AG08396 (cell line): ENCODE results near the gene COL6A3.
A peak's percentile ranks its signal among the peaks of the same experiment; 100 is the strongest.

ENCODE experiments used
- DNase-seq: peaks from one replicate; pipeline ENCODE4 v3.0.0; 2012; ENCODE audit warnings: low spot score, mixed read lengths

Gene COL6A3, protein sequence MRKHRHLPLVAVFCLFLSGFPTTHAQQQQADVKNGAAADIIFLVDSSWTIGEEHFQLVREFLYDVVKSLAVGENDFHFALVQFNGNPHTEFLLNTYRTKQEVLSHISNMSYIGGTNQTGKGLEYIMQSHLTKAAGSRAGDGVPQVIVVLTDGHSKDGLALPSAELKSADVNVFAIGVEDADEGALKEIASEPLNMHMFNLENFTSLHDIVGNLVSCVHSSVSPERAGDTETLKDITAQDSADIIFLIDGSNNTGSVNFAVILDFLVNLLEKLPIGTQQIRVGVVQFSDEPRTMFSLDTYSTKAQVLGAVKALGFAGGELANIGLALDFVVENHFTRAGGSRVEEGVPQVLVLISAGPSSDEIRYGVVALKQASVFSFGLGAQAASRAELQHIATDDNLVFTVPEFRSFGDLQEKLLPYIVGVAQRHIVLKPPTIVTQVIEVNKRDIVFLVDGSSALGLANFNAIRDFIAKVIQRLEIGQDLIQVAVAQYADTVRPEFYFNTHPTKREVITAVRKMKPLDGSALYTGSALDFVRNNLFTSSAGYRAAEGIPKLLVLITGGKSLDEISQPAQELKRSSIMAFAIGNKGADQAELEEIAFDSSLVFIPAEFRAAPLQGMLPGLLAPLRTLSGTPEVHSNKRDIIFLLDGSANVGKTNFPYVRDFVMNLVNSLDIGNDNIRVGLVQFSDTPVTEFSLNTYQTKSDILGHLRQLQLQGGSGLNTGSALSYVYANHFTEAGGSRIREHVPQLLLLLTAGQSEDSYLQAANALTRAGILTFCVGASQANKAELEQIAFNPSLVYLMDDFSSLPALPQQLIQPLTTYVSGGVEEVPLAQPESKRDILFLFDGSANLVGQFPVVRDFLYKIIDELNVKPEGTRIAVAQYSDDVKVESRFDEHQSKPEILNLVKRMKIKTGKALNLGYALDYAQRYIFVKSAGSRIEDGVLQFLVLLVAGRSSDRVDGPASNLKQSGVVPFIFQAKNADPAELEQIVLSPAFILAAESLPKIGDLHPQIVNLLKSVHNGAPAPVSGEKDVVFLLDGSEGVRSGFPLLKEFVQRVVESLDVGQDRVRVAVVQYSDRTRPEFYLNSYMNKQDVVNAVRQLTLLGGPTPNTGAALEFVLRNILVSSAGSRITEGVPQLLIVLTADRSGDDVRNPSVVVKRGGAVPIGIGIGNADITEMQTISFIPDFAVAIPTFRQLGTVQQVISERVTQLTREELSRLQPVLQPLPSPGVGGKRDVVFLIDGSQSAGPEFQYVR (N-terminal part only)

DNA sequence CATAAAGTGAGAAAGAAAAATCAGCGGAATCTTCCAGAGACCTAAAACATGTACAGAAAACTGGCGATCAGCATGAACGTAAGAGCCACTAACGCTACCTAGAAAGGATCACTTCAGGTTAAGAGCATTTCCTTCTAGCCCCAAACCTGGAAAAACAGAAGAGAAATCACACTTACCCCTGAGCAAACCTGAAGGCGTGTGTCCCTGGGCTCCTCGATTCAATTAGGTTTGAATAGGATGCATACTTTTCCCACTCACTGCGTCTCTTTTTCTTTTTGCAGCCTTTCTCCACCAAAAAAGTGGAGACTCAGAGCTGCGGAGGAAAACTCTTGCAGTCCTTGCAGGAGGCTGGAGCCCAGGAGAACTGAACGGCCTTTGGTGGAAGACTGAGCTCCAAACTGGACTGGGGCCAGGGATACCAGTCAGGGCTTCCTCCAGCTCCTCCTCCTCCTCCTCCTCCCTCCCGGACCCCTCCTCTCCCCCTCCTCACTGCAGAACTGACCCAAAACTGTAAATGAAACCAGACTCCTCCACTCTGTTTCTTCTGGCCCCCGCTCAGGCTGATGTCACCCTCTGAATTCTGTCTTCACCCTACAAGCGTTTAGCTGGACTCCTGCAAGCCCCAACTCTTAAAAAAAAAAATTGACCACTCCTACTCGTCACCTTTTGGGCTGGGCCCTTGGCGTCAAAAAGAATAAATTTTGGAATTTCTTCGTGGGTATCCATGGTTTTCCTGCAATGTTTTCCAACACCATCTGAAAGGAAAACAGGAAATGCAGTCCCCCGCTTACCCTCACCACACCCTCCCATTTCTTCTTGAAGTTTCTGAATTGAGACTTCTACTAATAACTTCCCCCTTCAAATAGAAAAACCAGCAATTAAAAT is at the start of gene COL6A3:
COL6A3 (minus strand) TSS at position 388 of the 885 bp plus-strand sequence. CDS start 17,347 bp downstream, outside the sequence.
- DNase-seq: peak; percentile 64

DNA sequence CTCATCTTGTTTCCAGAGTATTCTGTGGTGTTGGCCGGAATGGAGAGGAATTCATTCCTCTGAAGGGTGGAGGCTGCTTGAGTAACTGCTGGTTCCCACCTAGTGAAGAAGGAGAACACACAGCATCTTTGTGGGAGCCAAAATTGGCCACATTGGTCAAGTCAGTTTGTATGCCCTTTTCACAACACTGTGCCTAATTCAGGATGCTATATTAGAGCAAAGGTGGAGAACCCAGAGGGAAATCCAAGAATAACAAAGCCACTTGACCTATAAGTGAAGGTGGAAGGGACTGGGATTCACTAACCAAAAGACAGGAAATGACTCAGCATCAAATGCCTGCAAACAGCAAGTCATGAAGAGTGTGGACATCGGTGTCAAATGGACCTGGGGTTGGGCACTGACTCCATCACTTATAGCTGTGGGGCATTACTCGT is 45.8 kb upstream of the COL6A3 start:
- peak; percentile 71 for DNase-seq

DNA sequence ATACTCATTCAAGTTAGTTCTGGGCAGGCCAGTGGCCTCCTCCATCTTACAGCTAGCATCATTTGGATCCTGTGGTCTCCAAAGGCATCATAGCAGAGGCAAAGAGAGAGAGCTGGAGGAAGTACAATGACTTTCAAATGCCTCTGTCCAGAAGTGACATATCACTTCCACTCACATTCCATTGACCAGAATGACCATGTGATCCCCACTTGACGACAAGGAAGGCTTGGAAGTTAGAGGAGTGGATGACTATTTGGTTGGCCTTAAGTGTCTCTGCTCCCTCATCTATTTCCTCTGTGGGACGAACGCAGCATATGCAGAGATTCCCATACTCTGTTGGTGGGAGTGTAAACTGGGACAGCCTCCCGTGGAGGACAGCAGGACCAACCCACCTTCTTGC is 45.3 kb upstream of the COL6A3 start:
- no peak for DNase-seq

DNA sequence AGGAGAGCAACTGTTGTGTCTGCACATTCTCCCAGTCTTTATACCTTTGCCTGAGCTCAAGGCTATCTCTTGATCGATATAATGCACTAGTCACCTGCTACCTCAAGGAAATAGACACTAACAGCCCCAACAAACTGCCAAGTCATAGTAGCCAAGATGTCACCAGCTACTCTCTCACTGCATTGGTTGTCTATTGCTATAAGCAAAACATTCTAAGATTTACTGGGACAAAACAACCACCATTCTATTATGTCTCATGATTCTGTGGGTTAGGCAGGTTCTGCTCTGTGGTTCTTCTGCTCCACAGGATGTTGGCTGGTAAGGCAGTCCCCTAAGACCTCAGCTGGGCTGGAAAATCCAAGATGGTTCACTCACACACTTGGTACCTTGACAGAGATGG is 44.6 kb upstream of the COL6A3 start:
- DNase-seq: no peak

DNA sequence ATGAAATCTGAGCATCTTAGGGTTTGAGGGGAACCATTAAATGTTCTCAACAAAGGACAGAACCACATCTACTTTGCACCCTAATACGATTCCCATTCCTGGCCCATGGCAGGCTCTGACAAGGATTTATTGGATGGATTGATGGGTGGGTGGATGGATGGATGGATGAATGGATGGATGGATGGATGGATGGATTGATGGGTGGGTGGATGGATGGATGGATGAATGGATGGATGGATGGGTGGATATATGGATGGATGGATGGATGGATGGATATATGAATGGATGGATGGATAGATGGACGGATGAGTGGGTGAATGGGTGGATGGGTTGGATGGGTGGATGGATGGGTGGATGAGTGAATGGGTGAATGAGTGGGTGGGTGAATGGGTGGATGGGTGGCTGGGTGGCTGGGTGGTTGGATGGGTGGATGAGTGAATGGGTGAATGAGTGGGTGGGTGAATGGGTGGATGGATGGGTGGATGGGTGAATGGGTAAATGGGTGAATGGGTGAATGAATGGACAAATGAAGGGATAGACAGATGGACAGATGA is 43.5 kb upstream of the COL6A3 start:
- DNase-seq: no peak

DNA sequence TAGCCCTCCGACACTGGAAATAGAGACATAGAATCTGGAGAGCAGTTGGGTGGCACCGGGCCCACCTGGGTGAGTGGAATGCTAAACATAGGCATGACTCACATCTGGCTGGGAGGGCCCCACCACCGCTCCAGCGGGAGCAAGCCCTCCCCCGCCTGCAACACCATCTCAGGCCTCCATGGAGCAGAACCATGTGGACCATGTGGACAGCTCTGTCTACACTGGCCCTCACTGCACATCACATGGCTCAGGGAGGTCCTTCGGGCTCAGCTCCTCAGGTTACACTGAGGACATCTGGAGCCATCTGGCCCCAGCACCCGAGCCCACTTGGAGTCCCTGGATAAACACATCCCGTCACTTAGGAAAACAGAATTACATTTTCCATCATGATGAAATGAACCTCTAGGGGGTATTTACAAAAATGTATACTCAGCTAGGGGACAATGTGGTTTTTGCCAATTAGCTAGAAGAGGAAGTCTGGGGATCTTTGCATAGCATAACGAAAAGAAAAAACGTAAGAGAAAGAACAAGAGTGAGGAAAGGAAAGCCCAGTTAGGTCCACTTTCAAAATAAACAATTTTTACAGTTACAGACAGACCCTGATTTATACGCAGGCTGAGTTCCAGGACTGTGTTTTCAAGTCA is 42.4 kb upstream of the COL6A3 start:
- peak; percentile 89 for DNase-seq

DNA sequence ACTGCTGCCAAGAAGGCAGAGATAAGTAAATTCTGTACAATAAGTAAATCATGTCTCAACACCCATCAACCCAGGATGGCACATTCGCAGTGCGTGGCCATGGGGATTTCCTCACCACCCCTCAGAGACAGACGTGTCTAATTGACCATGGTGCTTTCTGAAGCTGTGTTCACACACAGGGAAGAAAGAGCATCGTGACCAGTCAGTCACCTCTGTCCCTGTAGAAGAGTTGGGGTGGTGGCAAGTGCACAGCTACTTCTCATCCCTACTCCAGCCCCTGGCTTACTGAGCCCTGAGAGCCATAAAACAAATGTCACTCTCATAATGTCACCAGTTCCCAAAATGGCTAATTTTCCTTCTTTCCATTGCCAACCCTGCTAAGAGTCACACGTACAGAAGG is 41.8 kb upstream of the COL6A3 start:
- DNase-seq: no peak

DNA sequence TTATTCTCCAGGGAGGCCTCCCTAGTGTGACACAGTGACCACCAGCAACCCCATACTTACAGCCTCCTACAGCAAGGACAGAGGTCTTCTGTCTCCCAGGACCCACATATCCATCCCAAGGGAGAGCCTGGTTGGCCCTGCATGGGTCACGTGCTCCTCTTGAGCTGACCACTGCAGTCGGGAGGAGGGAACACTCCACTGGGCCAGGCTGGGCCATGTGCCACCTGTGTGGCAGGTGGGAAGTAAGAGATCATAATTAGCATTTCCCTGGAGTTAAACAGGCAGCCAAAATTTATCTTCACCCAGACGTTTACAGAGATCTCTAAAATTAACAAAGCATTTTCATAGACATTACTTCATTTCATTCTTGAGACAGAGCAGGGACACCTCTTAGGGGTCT is 39.7 kb upstream of the COL6A3 start:
- no peak for DNase-seq

DNA sequence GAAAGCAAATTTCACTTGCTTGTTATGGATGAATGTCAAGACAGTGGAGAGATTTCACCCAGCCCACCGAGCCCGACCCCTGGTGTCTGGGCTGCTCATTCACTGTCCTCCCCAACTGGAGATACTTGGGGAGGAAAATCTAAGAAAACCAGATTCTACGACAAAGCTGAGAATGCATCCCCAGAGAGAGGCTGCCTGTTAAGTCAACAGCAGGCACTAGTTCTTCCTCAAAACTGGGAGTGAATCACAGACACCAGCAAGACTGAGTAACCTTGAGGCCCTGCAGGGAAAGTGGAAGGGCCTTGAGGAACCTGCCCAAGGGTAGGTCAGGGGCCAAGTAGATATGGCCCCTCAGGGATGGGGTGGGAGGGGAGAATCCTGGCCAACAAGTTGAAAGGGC is 38.9 kb upstream of the COL6A3 start:
- DNase-seq: peak; percentile 34

DNA sequence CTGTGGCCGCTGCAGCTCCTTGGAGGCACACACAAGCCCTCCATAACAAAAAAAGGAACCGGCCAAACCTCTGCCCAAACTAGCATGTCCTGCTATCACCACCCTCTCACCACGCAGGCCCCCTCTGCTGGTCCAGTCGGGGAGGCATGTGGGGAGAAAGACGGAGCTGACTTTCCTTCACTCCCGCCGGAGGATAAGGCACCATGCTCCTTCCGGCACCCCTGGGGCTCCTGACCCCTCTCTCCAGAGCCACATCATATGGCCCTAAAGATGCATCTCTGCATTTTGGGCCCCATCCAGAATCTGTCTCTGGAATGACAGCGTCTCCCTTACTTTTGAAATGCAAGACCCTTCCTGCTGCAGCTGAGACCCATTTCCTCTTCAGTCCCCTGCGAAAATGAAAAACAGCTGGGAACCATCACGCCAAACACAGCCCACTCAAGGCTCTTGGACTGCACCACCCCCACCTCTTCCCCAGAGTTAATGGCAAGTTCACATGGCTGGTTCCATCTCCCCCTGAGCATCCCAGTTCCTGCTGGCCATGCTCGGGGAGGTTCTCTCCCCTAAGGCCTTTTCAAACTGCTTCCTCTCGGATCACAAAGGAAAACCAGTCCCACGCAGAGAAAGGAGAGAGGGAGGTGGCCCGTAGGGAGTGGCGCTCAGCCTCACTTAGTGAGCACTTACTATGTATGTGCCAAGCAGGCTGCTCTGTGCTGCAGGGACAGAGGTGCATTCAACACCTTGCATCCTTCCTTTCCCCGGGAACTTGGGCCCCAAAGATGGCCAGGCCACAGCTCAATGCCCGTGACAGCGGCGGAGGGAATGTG is 37.9 kb upstream of the COL6A3 start:
- DNase-seq: peak; percentile 67

DNA sequence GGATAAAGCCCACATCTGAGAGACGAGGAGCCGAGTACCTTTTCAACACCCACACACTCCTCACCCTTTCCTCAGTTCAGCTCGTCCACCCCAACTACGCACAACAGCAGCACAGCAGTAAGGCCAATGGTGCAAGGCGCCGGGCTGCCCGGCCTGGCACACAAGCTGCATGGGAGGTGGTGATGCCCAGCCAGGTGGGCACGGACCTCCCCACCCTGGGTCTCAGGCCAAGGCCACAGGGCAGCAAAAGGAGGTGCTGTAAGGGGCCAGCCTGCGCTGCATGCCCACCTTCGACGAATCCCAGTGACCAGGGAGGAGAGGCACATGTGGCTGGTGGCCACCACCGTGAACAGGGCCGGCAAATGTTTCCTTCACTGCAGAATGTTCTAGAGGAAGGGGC is 36.6 kb upstream of the COL6A3 start:
- DNase-seq: no peak

DNA sequence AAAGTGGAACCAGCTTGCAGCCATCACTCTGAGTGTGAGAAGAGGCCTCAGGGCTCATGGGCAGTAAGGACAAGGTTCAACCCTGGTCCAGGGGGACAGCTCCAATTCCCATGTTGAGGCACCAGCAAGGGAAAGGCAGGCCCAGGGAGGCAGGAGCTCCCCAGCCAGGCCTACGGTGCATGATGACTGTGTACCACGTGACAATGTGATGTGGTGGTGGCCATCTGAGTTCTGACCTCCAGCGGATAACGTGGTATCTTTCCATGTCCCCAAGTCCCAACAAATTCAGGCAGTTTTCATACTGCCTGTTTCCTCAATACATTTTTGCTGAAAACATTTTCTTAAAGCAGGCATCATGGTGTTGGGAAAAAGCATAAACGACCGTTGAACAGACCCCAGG is 36.1 kb upstream of the COL6A3 start:
- DNase-seq: no peak

DNA sequence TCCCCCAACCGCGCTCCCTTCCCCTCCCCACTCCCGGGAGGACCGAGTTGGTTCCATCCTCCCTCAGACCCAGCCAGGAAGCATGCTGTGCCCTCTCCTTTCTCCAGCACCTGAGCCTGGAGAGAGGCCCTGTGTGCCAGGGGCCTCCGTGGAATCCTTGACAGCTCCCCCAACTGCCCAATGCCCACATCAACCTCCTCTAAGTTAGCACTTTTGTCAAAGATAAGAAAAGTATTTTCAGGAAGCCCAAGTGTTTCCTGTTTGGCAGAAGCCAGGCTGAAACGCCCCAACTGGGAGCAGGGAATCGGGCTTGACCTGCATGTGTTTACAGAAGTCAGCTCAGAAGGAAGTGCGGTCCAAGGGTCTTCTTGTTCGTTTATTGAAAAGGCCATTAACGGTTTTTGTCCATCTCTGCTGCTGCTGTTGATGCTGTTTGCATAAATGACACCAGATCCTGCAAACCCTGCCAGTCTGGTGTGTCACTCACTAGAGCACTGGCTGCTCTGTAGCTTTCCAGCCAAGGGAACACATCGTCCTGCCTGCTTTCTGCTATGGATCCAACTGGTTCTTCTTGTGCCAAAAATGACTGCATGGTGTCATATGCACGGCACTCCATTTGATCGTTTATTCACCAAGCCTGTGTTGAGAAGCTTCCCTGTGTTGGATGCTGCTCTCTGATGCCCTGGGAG is 35.4 kb upstream of the COL6A3 start:
- DNase-seq: peak; percentile 43

DNA sequence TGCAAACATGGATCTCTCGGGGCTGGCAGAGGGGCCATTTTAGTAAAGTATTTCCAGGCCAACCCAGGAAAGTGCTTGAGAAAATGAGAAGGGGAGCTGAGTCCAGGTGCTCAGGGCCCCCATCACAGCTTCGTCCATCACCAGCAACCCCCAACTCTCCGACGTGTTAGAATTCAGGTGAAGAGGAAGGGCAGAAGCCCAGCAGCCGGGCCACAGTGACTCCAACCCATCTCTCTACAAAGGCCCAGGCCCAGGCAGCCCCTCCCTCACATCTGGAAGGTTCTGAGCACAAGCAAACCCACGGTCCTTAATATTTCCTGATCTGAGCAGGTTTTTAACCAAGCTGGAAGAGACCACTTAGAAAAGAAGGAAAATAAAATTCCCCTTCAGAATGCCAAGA is 34.7 kb upstream of the COL6A3 start:
- no peak for DNase-seq

DNA sequence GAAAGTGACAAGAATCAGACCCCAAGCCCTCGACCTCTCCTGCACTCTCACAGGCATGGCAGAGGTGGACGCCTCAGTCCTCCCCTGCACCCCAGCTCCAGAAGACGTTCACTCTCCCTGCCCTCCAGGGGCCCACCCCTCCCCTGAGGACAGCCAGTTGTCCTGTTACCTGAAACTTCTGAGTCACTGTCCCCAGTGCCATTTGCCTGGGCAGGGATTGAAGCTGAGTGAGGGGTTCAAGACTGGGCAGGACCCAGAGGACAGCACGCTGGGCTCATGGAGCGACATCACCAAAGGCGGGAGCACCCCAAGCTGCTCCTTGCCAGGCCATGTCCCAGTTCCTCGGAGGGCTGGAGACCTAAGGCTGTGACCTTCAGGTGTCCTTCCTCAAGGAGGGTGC is 34.2 kb upstream of the COL6A3 start:
- DNase-seq: no peak

DNA sequence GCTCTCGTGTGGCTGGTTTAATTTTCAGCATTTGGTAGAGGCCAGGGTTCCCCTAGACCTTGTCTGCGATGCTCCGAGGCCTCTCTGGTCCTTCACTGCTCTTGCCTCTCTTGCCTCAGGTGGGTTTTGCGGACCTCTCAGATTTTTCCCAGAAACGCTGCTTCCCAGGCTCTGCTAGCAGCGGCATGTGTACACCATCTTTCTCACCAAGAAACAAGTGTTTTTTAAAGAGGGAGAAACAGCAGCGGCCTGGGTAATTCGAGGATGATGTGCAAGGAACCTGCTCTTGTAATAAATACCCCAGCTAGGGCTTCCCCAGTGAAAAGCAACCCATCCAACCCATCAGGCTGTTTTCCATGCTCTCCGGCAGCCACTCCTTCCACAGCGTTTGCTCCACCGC is 33.5 kb upstream of the COL6A3 start:
- no peak for DNase-seq

DNA sequence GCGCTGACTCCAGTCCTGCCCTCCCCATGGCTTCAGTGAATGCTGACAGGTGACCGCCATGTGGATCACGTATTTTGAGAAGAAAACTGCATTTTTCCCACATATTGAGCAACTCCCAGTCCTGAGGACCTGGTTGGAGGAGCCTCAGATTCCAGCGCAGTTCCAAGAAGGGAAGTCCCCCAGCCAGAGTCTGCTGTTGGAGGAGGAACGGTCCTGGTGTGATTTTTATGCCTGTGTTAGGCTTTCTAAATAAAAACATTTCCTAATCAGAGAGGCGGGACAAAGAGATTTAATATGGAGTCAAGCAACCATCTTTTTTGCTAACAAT is 32.3 kb upstream of the COL6A3 start:
- DNase-seq: no peak

DNA sequence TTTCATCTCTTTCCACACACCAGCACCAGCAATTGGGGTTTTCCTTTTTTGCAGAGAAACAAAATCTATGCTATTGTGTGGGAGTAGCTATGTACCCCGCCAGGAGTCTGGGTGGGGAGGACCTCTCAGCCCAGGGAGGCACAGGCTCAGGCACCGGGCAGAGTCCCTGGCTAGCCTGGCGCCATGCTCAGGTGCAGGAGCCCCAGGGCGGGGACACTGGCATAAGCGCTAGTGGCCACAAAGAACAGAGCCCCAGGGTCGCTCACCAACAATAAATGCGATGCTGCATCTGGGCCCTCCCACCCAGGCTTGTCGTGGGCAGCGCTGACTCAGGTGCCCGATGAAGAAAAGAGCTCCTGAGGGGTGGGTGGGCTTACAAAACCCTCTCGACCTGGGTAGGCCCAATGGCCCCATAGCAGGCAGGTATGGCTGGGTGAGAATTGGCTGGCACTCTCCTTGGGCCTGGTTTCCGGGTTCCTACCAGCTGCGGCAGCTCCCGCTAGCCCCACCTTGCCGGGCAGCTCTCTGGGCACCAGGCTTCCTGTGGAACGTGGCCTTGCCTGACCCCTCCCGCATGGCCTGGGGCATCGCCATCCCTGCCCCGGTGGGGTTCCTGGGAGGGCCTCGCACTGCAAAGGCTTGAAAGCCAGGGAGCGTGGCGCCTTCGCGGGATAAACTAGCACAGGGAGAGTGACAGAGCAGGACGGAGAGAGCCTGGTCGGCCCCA is 31.8 kb upstream of the COL6A3 start:
- no peak for DNase-seq
